BLaER1 (cell line): ENCODE results near the gene PCCA.
A peak's percentile ranks its signal among the peaks of the same experiment; 100 is the strongest.

Experiments used
- H3K27ac ChIP-seq: shearing (Covaris generic); formaldehyde crosslinking; 2 replicates; pipeline ENCODE4 v1.8.1; 2022
- H3K27me3 ChIP-seq: shearing (Covaris generic); formaldehyde crosslinking; 2 replicates; pipeline ENCODE4 v1.8.1; 2022
- H3K36me3 ChIP-seq: shearing (Covaris generic); formaldehyde crosslinking; 2 replicates; pipeline ENCODE4 v1.8.1; 2022
- H3K4me1 ChIP-seq: shearing (Covaris generic); formaldehyde crosslinking; 2 replicates; pipeline ENCODE4 v1.8.1; 2022
- H3K4me2 ChIP-seq: shearing (Covaris generic); formaldehyde crosslinking; 2 replicates; pipeline ENCODE4 v1.8.1; 2022
- H3K4me3 ChIP-seq: shearing (Covaris generic); formaldehyde crosslinking; 2 replicates; pipeline ENCODE4 v1.8.1; 2022
- H3K9ac ChIP-seq: shearing (Covaris generic); formaldehyde crosslinking; 2 replicates; pipeline ENCODE4 v1.8.1; 2022
- H3K9me3 ChIP-seq: shearing (Covaris generic); formaldehyde crosslinking; 2 replicates; pipeline ENCODE4 v1.8.1; 2022
- H4K20me1 ChIP-seq: shearing (Covaris generic); formaldehyde crosslinking; 2 replicates; pipeline ENCODE4 v1.8.1; 2022
- Cebpa-rat ChIP-seq: shearing (Covaris generic); IDR thresholded peaks from 2 replicates; pipeline ENCODE4 v1.8.1; 2022

The PCCA gene

GRCh38 chr13:100179276-100179675 lies 90.4 kb downstream of the PCCA start:
- TF ChIP-seq Cebpa-rat: no peak
- no peaks in the 10 kb centered on the region for H3K9me3 ChIP-seq
- no peaks in the 10 kb centered on the region for H3K27me3 ChIP-seq
- H3K36me3 ChIP-seq: no peaks in the 10 kb centered on the region
- no peak overlapping the region for H3K9ac ChIP-seq
- H3K4me1 ChIP-seq: peaks cover 21% of the 10 kb centered on the region
- H4K20me1 ChIP-seq: no peaks in the 10 kb centered on the region
- no peak overlapping the region for H3K4me3 ChIP-seq
- no peak overlapping the region for H3K27ac ChIP-seq
- H3K4me2 ChIP-seq: no peak overlapping the region

- H3K4me2 ChIP-seq: peak overlapping the region; percentile 62
- no peak for TF ChIP-seq Cebpa-rat
These were observed 94.1 kb downstream of the PCCA start for GRCh38 chr13:100182900-100183490.

GRCh38 chr13:100184095-100184494 lies 95.2 kb downstream of the PCCA start:
- H3K4me3 ChIP-seq: no peak overlapping the region
- H3K9me3 ChIP-seq: no peaks in the 10 kb centered on the region

More at GRCh38 chr13:100182900-100183490, 94.1 kb downstream of the PCCA start:
- Histone ChIP-seq H4K20me1 (no peaks in the 10 kb centered on the region), H3K27me3 (no peaks in the 10 kb centered on the region), H3K36me3 (no peaks in the 10 kb centered on the region), H3K27ac (no peak overlapping the region), H3K4me1 (peaks cover 22% of the 10 kb centered on the region), H3K9ac (no peak overlapping the region), H3K4me3 (no peak overlapping the region), H3K9me3 (no peaks in the 10 kb centered on the region)

GRCh38 chr13:100195568-100195967 lies 106.7 kb downstream of the PCCA start:
- no peak for TF ChIP-seq Cebpa-rat
- H3K9ac ChIP-seq: no peak overlapping the region
- no peaks in the 10 kb centered on the region for H3K4me1 ChIP-seq
- no peak overlapping the region for H3K4me3 ChIP-seq
- no peaks in the 10 kb centered on the region for H3K9me3 ChIP-seq
- H3K36me3 ChIP-seq: no peaks in the 10 kb centered on the region
- no peaks in the 10 kb centered on the region for H4K20me1 ChIP-seq
- no peak overlapping the region for H3K4me2 ChIP-seq
- no peak overlapping the region for H3K27ac ChIP-seq
- H3K27me3 ChIP-seq: no peaks in the 10 kb centered on the region

More at GRCh38 chr13:100184095-100184494, 95.2 kb downstream of the PCCA start:
- no peak overlapping the region for H3K4me2 ChIP-seq
- H3K36me3 ChIP-seq: no peaks in the 10 kb centered on the region
- peaks cover 22% of the 10 kb centered on the region for H3K4me1 ChIP-seq
- H3K27ac ChIP-seq: no peak overlapping the region
- no peaks in the 10 kb centered on the region for H3K27me3 ChIP-seq
- TF ChIP-seq Cebpa-rat: no peak
- H4K20me1 ChIP-seq: no peaks in the 10 kb centered on the region
- no peak overlapping the region for H3K9ac ChIP-seq

- H3K9ac ChIP-seq: no peak overlapping the region
- no peaks in the 10 kb centered on the region for H3K9me3 ChIP-seq
- H3K4me1 ChIP-seq: no peaks in the 10 kb centered on the region
- no peak overlapping the region for H3K4me2 ChIP-seq
- TF ChIP-seq Cebpa-rat: no peak
- no peaks in the 10 kb centered on the region for H4K20me1 ChIP-seq
- no peaks in the 10 kb centered on the region for H3K36me3 ChIP-seq
- H3K4me3 ChIP-seq: no peak overlapping the region
- H3K27me3 ChIP-seq: no peaks in the 10 kb centered on the region
- no peak overlapping the region for H3K27ac ChIP-seq
These were observed 107.5 kb downstream of the PCCA start for GRCh38 chr13:100196375-100196774.

- no peaks in the 10 kb centered on the region for H3K27me3 ChIP-seq
- TF ChIP-seq Cebpa-rat: no peak
- H4K20me1 ChIP-seq: no peaks in the 10 kb centered on the region
- H3K36me3 ChIP-seq: no peaks in the 10 kb centered on the region
- no peaks in the 10 kb centered on the region for H3K4me1 ChIP-seq
- H3K9ac ChIP-seq: no peak overlapping the region
- no peak overlapping the region for H3K27ac ChIP-seq
- H3K9me3 ChIP-seq: peaks cover 6% of the 10 kb centered on the region; the same call in 1 of the 2 replicates
- no peak overlapping the region for H3K4me3 ChIP-seq
- H3K4me2 ChIP-seq: no peak overlapping the region
These were observed 108.2 kb downstream of the PCCA start for GRCh38 chr13:100197116-100197515.

GRCh38 chr13:100197591-100198365 lies 108.9 kb downstream of the PCCA start:
- H3K9me3 ChIP-seq: peaks cover 8% of the 10 kb centered on the region; the same call in 1 of the 2 replicates
- no peak overlapping the region for H3K9ac ChIP-seq
- H3K27me3 ChIP-seq: no peaks in the 10 kb centered on the region
- no peak overlapping the region for H3K27ac ChIP-seq
- H3K4me2 ChIP-seq: no peak overlapping the region
- no peak for TF ChIP-seq Cebpa-rat
- H3K36me3 ChIP-seq: no peaks in the 10 kb centered on the region
- no peaks in the 10 kb centered on the region for H3K4me1 ChIP-seq
- no peaks in the 10 kb centered on the region for H4K20me1 ChIP-seq
- H3K4me3 ChIP-seq: no peak overlapping the region

GRCh38 chr13:100203696-100204367 lies 114.9 kb downstream of the PCCA start:
- peak overlapping the region; percentile 5; the same call in 1 of the 2 replicates for H3K4me3 ChIP-seq
- no peak overlapping the region for H3K27ac ChIP-seq
- no peak for TF ChIP-seq Cebpa-rat
- H4K20me1 ChIP-seq: no peaks in the 10 kb centered on the region
- H3K9me3 ChIP-seq: peaks cover 8% of the 10 kb centered on the region; the same call in 1 of the 2 replicates
- peak overlapping the region; percentile 75 for H3K4me2 ChIP-seq
- no peaks in the 10 kb centered on the region for H3K36me3 ChIP-seq
- peaks cover 24% of the 10 kb centered on the region for H3K4me1 ChIP-seq
- no peaks in the 10 kb centered on the region for H3K27me3 ChIP-seq
- H3K9ac ChIP-seq: no peak overlapping the region

GRCh38 chr13:100208002-100208401 lies 119.1 kb downstream of the PCCA start:
- peaks cover 24% of the 10 kb centered on the region for H3K4me1 ChIP-seq
- TF ChIP-seq Cebpa-rat: no peak
- no peaks in the 10 kb centered on the region for H3K27me3 ChIP-seq
- no peak overlapping the region for H3K9ac ChIP-seq
- no peaks in the 10 kb centered on the region; the same call in 1 of the 2 replicates for H3K36me3 ChIP-seq
- H3K27ac ChIP-seq: no peak overlapping the region
- no peaks in the 10 kb centered on the region for H3K9me3 ChIP-seq
- H3K4me3 ChIP-seq: no peak overlapping the region
- no peaks in the 10 kb centered on the region for H4K20me1 ChIP-seq
- H3K4me2 ChIP-seq: no peak overlapping the region

GRCh38 chr13:100208626-100209025 lies 119.7 kb downstream of the PCCA start:
- H3K27ac ChIP-seq: no peak overlapping the region
- no peak overlapping the region for H3K9ac ChIP-seq
- H3K36me3 ChIP-seq: no peaks in the 10 kb centered on the region; the same call in 1 of the 2 replicates
- H3K4me2 ChIP-seq: no peak overlapping the region
- peaks cover 19% of the 10 kb centered on the region for H3K4me1 ChIP-seq
- no peaks in the 10 kb centered on the region for H3K27me3 ChIP-seq
- H4K20me1 ChIP-seq: no peaks in the 10 kb centered on the region
- H3K4me3 ChIP-seq: no peak overlapping the region
- TF ChIP-seq Cebpa-rat: no peak
- H3K9me3 ChIP-seq: 0 out of 2 replicates have a peak, but pooled peaks cover 2% of the 10 kb centered on the region
